OCI-LY1 (cell line): ENCODE measurements around the gene LGR5.

Experiments used
- CTCF ChIP-seq: fragments of 200-600 bp; sonication (generic), shearing (Covaris generic); IDR thresholded peaks from 2 replicates; pipeline ENCODE4 v1.5.1; 2017; ENCODE audit warnings: mild to moderate bottlenecking, antibody characterized with exemption, low read length, moderate library complexity, mixed read lengths
- EZH2 ChIP-seq: fragments of 200-600 bp; sonication (generic), shearing (Covaris generic); IDR thresholded peaks from 2 replicates; pipeline ENCODE4 v1.8.0; 2017; ENCODE audit warnings: borderline replicate concordance, mixed run types, mild to moderate bottlenecking, antibody characterized with exemption, low read length, moderate library complexity, mixed read lengths

- TF ChIP-seq EZH2, result no peak
- TF ChIP-seq CTCF, result no peak
Observed at GRCh38 chr12:71594214-71594948, 154.8 kb downstream of the LGR5 start.
